Thymus (tissue), 11 donors: ENCODE data around the gene STATH. TPM values are rescaled to one million over a fixed set of nuclear protein-coding genes. Genes with fewer than 3 reads are reported as not detected.
"Not testable (repeated sequence)": the region's sequence is repeated elsewhere in the genome, so short reads cannot be mapped to it uniquely, and the experiment has no call there.

Source experiments
- DNase-seq, 9 donors: peaks; one replicate each; pipeline ENCODE4 v3.0.0-alpha.2; 2013; ENCODE audit warnings: low spot score in 9 of 9, low read depth in 6 of 9, missing footprints in 1 of 9
- H3K27ac ChIP-seq, 2 donors: one replicate each; pipeline ENCODE4 v1.5.1; 2013; ENCODE audit warnings: control low read depth in 1 of 2, low read depth in 1 of 2, low read length in 1 of 2, mild to moderate bottlenecking in 1 of 2, moderate library complexity in 1 of 2
- H3K27me3 ChIP-seq, 2 donors: one replicate each; pipeline ENCODE4 v1.5.1; 2013; ENCODE audit warnings: low read length in 1 of 2; ENCODE audit not compliant: control insufficient read depth in 2 of 2, insufficient read depth in 1 of 2
- H3K36me3 ChIP-seq, 2 donors: one replicate each; pipeline ENCODE4 v1.5.1; 2013; ENCODE audit warnings: low read length in 1 of 2, mild to moderate bottlenecking in 1 of 2, moderate library complexity in 1 of 2; ENCODE audit not compliant: control insufficient read depth in 2 of 2, insufficient read depth in 2 of 2
- H3K4me1 ChIP-seq, 2 donors: one replicate each; pipeline ENCODE4 v1.5.1; 2013; ENCODE audit warnings: low read length in 2 of 2; ENCODE audit not compliant: control insufficient read depth in 2 of 2, insufficient read depth in 2 of 2
- H3K4me3 ChIP-seq, 2 donors: one replicate each; pipeline ENCODE4 v1.5.1; 2013; ENCODE audit warnings: low read length in 2 of 2, control low read depth in 1 of 2, mild to moderate bottlenecking in 1 of 2
- H3K9me3 ChIP-seq, 2 donors: one replicate each; pipeline ENCODE4 v1.5.1; 2013; ENCODE audit warnings: low read length in 1 of 2, mild to moderate bottlenecking in 1 of 2; ENCODE audit not compliant: control insufficient read depth in 2 of 2, insufficient read depth in 1 of 2
- WGBS: extraction: QIAGEN DNeasy Blood & Tissue Kit; methylation state at CpG from one replicate; pipeline ENCODE4 v1.1.7; 2013; 5-methylcytosine and 5-hydroxymethylcytosine counted together
- polyA plus RNA-seq: library from polyadenylated mRNA; stranded (reverse); fragments of 200-250 nt; gene quantifications from one replicate; pipeline ENCODE4 v1.2.3, GENCODE V29; 2013
- total RNA-seq: library from RNA; stranded (reverse); fragments of 120-200 nt; gene quantifications from one replicate; pipeline ENCODE4 v1.2.4, GENCODE V29; 2013
- donor health status: healthy.

STATH gene
- total and polyA plus RNA-seq, 2 donors: 1.3 to 11.9 TPM

- Histone ChIP-seq H3K36me3 (no peaks in the 10 kb centered on the region), H3K9me3 (no peaks in the 10 kb centered on the region), H3K27me3 (no peaks in the 10 kb centered on the region), H3K27ac (no peak overlapping the region), H3K4me1 (no peaks in the 10 kb centered on the region), H3K4me3 (no peak overlapping the region)
- no peak for DNase-seq
- WGBS: 96% methylated on average over 4 of the region's 4 CpGs
Observed at GRCh38 chr4:69991016-69991415, 4.8 kb upstream of the STATH start.

- Histone ChIP-seq H3K9me3 (no peaks in the 10 kb centered on the region), H3K4me1 (no peaks in the 10 kb centered on the region), H3K4me3 (no peak overlapping the region), H3K27me3 (no peaks in the 10 kb centered on the region), H3K36me3 (no peaks in the 10 kb centered on the region), H3K27ac (no peak overlapping the region)
- WGBS: 90% methylated on average over 5 of the region's 5 CpGs
- DNase-seq: no peak
Observed at GRCh38 chr4:69994782-69995181, 984 bp upstream of the STATH start.

GRCh38 chr4:69999420-69999819 is 3.7 kb downstream of the STATH start:
- H3K27ac ChIP-seq: no peak overlapping the region
- H3K4me1 ChIP-seq: no peaks in the 10 kb centered on the region
- DNase-seq: no peak
- WGBS: 96% methylated on average over 3 of the region's 3 CpGs
- no peaks in the 10 kb centered on the region for H3K36me3 ChIP-seq
- H3K27me3 ChIP-seq: no peaks in the 10 kb centered on the region
- H3K4me3 ChIP-seq: no peak overlapping the region
- no peaks in the 10 kb centered on the region for H3K9me3 ChIP-seq

GRCh38 chr4:70000711-70001110 is 4.9 kb downstream of the STATH start:
- Histone ChIP-seq H3K4me3 (no peak overlapping the region), H3K27ac (no peak overlapping the region), H3K9me3 (no peaks in the 10 kb centered on the region), H3K4me1 (no peaks in the 10 kb centered on the region), H3K36me3 (no peaks in the 10 kb centered on the region), H3K27me3 (no peaks in the 10 kb centered on the region)
- DNase-seq: no peak
- 86% methylated on average over 1 of the region's 1 CpG for WGBS

GRCh38 chr4:70002507-70002906 is 6.7 kb downstream of the STATH start:
- no peaks in the 10 kb centered on the region for H3K27me3 ChIP-seq
- H3K4me1 ChIP-seq: no peaks in the 10 kb centered on the region
- H3K4me3 ChIP-seq: no peak overlapping the region
- no peaks in the 10 kb centered on the region for H3K9me3 ChIP-seq
- no peak overlapping the region for H3K27ac ChIP-seq
- no peak for DNase-seq
- H3K36me3 ChIP-seq: no peaks in the 10 kb centered on the region

GRCh38 chr4:70008771-70009170 is 13.0 kb downstream of the STATH start:
- no peaks in the 10 kb centered on the region for H3K36me3 ChIP-seq
- DNase-seq: no peak
- WGBS: 67% methylated on average over 3 of the region's 3 CpGs
- no peaks in the 10 kb centered on the region for H3K27me3 ChIP-seq
- H3K4me1 ChIP-seq: no peaks in the 10 kb centered on the region
- H3K9me3 ChIP-seq: no peaks in the 10 kb centered on the region
- no peak overlapping the region for H3K27ac ChIP-seq
- no peak overlapping the region for H3K4me3 ChIP-seq

- not testable (repeated sequence) for H3K4me3 ChIP-seq, H3K4me1 ChIP-seq, H3K27me3 ChIP-seq, DNase-seq, H3K27ac ChIP-seq, H3K36me3 ChIP-seq, H3K9me3 ChIP-seq
- WGBS: 85% methylated on average over 9 of the region's 10 CpGs
Observed at GRCh38 chr4:70019006-70019405, 23.2 kb downstream of the STATH start.

GRCh38 chr4:70023218-70023617 is 27.5 kb downstream of the STATH start:
- no peak for DNase-seq
- Histone ChIP-seq H3K4me1 (no peaks in the 10 kb centered on the region), H3K36me3 (no peaks in the 10 kb centered on the region), H3K27ac (no peak overlapping the region), H3K27me3 (no peaks in the 10 kb centered on the region), H3K9me3 (no peaks in the 10 kb centered on the region), H3K4me3 (no peak overlapping the region)
- WGBS: 92% methylated on average over 2 of the region's 2 CpGs

- Histone ChIP-seq H3K4me3 (no peak overlapping the region), H3K27me3 (no peaks in the 10 kb centered on the region), H3K36me3 (no peaks in the 10 kb centered on the region), H3K27ac (no peak overlapping the region), H3K4me1 (no peaks in the 10 kb centered on the region), H3K9me3 (no peaks in the 10 kb centered on the region)
- 90% methylated on average over 5 of the region's 5 CpGs for WGBS
- DNase-seq: no peak
Observed at GRCh38 chr4:70027011-70027410, 31.2 kb downstream of the STATH start.

GRCh38 chr4:70028159-70028558 is 32.4 kb downstream of the STATH start, which contains the start of gene HTN3:
TSS of gene HTN3 (plus strand) at chr4:70028459. CDS start at chr4:70030741, 2,282 bp downstream.
- not testable (repeated sequence) for H3K4me1 ChIP-seq, H3K9me3 ChIP-seq, H3K27ac ChIP-seq, H3K4me3 ChIP-seq, H3K27me3 ChIP-seq, DNase-seq, H3K36me3 ChIP-seq
- 91% methylated on average over 6 of the region's 7 CpGs for WGBS
